ENCODE data around the gene HOXD10.

The HOXD10 gene

GRCh38 chr2:176115883-176116813 lies at the start of gene HOXD10:
TSS of gene HOXD10 (plus strand) at chr2:176116778. CDS start at chr2:176116834, 56 bp downstream.
- peak; percentile 50 for DNase-seq

DNA sequence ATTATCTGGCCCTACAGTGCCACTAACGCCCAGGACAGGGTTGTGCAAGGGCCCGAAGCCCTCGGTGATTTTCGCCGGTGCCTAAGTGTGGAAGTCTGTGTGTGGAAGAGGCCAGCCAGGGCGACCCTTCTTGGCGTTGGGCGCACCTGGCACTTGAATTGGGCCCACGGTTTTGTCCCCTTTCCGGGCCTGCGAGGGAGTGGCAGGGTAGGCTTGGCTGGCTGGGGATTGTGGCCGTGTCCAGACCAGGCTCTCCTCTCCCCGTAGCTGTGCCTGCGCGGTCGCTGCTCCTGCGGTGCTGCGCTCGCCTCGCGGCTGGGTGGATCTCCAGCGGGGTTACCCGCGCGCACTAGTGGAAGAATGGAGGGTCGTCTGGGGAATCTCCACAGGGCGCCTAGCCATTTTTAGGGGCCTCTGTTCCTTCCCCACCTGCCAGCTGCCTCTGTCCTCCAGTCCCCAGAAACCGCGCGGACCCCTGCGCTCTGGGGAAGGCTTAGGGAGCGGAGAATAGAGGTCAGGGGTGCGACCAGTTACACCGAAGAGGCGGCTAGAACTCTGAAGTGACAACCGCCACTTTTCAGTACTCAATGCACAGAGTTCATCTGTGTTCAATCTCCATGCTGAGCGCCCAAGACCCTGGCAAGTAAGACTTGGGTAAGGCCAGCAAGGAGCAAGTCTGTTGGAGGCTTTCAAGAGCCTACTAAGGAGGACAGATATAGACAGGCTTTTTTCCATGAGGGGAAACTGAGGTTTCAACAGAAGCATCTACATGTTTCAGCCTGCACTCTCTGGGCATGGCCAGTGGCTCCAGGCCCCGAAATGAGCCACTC lies 48.8 kb upstream of the HOXD10 start:
- no peak for DNase-seq

GRCh38 chr2:176068419-176068832 lies 48.2 kb upstream of the HOXD10 start:
- no peak for DNase-seq

DNA sequence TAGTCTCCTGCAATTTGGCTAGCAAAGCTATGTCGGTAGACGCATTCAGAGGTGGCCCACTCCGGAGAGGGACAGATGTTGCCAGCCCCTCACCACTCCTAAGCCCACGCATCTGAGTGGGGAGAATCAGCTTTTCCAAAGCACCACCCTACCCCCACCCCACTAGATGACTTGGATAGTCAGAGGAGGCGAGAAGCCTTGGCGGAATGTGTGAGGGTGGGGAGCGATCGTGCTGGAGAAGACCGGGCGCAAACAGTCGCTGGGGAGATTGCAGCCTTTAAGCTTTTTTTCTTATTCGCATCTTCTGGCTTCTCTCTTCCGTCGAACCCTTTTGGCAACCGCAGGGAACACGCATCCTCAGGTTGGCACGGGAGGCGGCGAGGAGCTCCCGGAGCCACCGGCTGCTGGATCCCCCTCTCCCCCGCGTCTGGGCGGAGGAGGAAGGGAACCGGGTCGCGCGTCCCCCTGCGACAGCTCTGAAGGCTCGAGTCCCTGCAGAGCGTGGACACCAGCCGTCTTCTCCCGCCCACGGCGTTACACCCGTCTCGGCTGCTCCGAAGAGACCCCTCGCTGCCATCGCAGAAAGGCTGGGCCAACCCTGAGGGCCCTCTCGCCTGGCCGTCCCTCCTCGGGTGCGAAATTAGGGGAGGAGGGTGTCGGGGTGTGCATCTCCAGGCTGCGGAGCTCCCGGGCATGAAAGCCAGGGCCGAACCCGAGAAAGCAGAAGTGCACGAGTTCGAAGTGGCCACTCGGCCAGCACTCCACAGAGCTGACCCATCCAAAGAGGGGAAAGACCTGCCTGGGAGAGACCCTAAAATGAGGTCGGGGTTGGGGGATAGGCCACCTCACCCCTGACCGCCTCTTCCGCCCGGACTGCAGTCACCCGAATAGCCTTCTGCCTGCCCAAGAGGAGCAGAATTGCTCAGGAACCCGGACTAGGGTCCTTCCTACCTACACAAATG lies 45.0 kb upstream of the HOXD10 start:
- no peak for DNase-seq

DNA sequence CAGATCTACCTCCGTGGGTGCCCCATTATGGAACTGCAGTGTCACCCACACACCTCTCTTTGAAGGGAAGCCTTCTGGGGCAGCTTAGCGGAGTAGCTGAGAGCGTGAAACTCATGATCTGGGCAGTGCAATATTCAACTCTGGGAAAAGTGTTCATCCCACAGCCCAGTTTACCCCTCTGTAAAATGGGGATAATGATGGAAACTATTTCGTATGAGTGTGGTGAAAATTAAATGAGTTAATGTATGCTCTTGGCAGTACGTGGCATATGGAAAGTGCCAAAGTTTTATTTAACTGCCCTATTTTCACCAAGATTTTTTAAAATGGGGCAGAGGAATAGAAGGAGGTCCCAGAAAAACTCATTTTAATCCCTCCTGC lies 44.3 kb upstream of the HOXD10 start:
- no peak for DNase-seq

DNA sequence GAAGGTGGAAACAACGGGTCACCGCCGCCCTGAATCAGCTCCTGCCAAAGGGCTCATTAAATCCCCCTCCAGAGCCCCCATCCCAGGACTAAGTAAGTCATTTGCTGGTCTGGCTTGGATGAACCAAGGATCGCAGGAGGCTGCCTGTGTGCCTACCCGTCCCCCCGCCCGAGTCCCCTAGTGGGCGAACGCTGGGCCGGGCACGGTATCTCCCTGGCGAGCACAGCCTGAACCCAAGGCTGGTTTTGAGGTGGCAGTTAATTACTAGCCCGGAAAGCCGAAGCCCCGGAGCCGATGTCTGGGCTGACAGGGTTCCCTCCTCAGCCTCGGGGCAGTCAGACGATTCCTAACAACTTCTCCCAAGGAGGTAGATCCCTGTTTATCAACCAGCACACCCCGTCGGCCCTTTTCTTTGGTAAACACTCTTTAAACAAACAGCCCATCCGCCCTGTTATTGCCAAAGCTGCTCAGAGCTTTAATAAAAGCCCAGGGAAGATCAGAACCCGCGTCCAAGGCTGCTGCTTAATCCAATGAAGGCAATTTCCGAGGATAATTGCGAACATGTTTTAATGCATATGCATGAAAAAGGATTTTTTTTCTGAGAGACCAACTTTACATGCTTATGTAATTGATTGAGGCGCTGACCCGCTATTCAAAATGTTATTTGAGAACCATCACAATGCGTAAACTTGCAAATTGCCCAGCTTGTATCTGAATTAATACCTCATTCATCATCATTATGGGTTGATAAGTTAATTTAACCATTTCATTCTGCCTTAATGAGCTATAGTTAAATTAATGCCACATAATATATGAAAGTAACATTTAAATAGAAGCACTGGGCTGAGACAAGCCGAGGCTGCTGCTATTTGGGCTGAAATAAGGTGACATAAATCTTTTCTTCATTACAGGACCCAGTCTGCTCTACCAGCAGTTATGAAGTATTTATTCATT lies 43.4 kb upstream of the HOXD10 start:
- no peak for DNase-seq

GRCh38 chr2:176074919-176075425 lies 41.6 kb upstream of the HOXD10 start:
- DNase-seq: no peak

GRCh38 chr2:176075481-176075880 lies 41.1 kb upstream of the HOXD10 start:
- no peak for DNase-seq

GRCh38 chr2:176076063-176076462 lies 40.5 kb upstream of the HOXD10 start:
- no peak for DNase-seq

- DNase-seq: no peak
Observed at GRCh38 chr2:176076796-176077195, 39.8 kb upstream of the HOXD10 start.

GRCh38 chr2:176078541-176079284 lies 37.9 kb upstream of the HOXD10 start:
- DNase-seq: no peak

- no peak for DNase-seq
Observed at GRCh38 chr2:176079285-176079830, 37.2 kb upstream of the HOXD10 start.

- peak; percentile 83 for DNase-seq
Observed at GRCh38 chr2:176079831-176080539, 36.6 kb upstream of the HOXD10 start.

- peak; percentile 56 for DNase-seq
Observed at GRCh38 chr2:176080540-176081375, 35.8 kb upstream of the HOXD10 start.

DNA sequence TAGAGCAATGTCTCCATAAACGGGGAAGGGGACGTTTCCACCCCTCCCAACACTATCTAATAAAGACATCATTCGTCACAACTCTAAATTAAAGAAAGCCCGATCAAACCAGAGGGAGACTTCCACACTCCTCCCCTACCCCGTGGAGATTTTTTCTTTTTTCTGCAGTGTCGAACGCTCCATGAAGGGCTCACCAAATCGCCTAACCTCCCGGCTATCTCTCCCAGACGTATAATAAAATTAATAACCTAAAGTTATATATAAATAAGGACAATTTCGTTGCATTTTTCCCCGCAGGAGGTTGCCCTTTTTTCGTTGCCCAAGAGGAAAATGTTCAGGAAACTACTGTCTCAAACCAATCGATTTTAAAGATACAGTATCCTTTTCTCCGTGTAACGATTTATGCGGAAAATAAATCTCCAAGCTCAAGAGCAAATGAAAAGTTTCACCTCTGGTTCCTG lies 35.2 kb upstream of the HOXD10 start:
- DNase-seq: no peak

DNA sequence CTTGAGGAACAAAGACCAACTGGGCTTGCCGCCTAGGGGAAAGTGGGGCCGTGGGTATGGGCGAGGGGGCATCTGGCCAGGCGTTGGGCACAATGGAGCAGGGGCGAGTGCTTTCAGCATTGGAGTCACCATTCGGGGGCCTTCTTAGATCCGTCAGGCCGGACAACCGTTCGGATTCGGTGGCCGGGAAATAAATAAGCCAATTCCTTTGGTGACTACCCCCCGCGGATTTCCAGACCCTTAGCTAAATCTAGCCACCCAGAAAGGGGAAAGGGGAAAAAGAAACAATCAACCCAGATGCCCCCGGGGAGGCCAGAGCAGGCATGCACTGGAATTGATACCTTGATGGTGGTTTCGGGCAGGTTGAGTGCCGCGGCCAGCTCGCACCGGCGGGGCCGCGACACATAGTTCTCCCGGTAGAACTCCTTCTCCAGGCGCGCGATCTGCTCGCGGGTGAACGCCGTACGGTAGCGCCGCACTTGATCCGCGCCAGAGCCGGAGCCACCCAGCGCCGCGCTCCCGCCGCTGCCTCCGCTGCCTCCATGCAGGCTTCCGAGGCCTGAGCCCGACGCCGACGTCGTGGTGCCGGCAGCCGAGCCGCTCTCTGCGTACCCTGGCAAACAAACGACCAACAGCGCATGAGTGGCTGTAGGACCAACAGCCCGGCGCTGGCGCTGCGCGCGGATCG lies 34.6 kb upstream of the HOXD10 start:
- peak; percentile 56 for DNase-seq

DNA sequence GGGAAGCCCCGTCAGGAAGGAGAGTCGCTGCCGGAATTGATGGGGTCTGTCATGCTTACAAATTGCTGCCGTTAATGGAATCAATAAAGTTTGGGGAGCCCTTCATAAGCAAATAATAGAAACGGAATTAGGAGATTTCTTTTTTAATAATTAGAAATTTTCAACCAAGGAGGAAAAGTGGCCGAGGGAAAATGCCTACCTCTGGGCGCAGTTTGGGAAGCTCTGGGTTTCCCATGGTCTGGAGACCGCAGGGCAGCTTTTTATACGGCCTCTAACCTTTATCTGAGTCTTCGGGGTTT lies 34.1 kb upstream of the HOXD10 start:
- no peak for DNase-seq
